ENCODE data around the gene CTNNA3. TPM values are rescaled to one million over a fixed set of nuclear protein-coding genes. Genes with fewer than 3 reads are reported as not detected.

The CTNNA3 gene
- total RNA-seq, 4 donors from 2014 or later: 1.5 to 9.8 (median 4.3) TPM

DNA sequence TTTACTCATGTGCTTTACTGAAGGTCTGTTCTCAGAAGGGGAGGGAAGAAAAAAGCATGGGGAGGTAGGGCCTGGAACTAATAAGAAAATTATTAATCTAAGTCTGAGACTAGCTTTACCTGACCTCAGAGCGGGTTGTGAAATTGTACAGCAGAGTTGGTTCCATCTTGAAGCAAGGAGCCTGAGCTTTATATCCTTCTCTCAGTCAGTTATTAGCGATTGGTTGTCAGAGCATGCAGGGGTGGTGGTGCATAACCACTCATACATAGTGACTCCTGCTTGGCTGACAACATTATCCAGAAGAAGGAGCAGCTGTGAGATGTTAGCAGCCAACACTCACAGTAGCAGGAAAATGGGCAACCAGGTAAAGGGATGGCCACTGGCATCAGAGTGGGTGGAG lies 1746.5 kb downstream of the CTNNA3 start:
- Histone ChIP-seq H3K4me3 (no peak overlapping the region), H3K27me3 (no peaks in the 10 kb centered on the region), H3K4me1 (no peaks in the 10 kb centered on the region), H3K9me3 (no peaks in the 10 kb centered on the region), H3K27ac (no peak overlapping the region), H3K36me3 (no peaks in the 10 kb centered on the region)
- intact Hi-C loops (cut with DNase I; ENCODE audit: low total_unique reads): no loop called here
- no peak for DNase-seq
- TF ChIP-seq POLR2A (IDR thresholded peaks at IDR 0.05) (no peak), CTCF (IDR thresholded peaks at IDR 0.05) (no peak)

DNA sequence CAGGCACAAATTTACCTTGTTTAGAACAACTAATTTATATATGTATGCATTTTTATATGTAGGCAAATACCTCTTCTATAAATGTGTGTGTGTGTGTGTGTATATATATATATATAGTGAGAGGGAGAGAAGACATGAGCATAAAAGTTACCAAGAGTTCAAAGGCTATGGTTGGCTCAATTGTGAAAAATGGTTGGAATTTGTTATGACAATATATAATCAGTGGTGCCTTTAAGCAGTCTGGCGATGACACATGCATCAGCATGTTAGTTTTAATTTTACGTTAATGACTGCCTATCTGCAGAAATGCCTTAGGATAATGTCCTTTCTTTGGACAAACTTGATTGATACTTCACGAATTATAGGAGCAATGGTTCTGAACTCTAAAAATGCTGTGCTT lies 1750.9 kb downstream of the CTNNA3 start:
- H3K4me1 ChIP-seq: no peaks in the 10 kb centered on the region
- no peak overlapping the region for H3K27ac ChIP-seq
- no peak for TF ChIP-seq POLR2A (IDR thresholded peaks at IDR 0.05)
- no peak for TF ChIP-seq CTCF (IDR thresholded peaks at IDR 0.05)
- intact Hi-C loops (cut with DNase I; ENCODE audit: low total_unique reads): no loop called here
- no peak overlapping the region for H3K4me3 ChIP-seq
- H3K9me3 ChIP-seq: no peaks in the 10 kb centered on the region
- H3K27me3 ChIP-seq: no peaks in the 10 kb centered on the region
- no peaks in the 10 kb centered on the region for H3K36me3 ChIP-seq
- DNase-seq: no peak

GRCh38 chr10:65943451-65943850 lies 1752.5 kb downstream of the CTNNA3 start:
- Histone ChIP-seq H3K27me3 (no peaks in the 10 kb centered on the region), H3K9me3 (no peaks in the 10 kb centered on the region), H3K4me1 (no peaks in the 10 kb centered on the region), H3K4me3 (no peak overlapping the region), H3K27ac (no peak overlapping the region), H3K36me3 (no peaks in the 10 kb centered on the region)
- no peak for DNase-seq
- TF ChIP-seq POLR2A (IDR thresholded peaks at IDR 0.05) (no peak), CTCF (IDR thresholded peaks at IDR 0.05) (no peak)
- intact Hi-C loops (cut with DNase I; ENCODE audit: low total_unique reads): no loop called here

DNA sequence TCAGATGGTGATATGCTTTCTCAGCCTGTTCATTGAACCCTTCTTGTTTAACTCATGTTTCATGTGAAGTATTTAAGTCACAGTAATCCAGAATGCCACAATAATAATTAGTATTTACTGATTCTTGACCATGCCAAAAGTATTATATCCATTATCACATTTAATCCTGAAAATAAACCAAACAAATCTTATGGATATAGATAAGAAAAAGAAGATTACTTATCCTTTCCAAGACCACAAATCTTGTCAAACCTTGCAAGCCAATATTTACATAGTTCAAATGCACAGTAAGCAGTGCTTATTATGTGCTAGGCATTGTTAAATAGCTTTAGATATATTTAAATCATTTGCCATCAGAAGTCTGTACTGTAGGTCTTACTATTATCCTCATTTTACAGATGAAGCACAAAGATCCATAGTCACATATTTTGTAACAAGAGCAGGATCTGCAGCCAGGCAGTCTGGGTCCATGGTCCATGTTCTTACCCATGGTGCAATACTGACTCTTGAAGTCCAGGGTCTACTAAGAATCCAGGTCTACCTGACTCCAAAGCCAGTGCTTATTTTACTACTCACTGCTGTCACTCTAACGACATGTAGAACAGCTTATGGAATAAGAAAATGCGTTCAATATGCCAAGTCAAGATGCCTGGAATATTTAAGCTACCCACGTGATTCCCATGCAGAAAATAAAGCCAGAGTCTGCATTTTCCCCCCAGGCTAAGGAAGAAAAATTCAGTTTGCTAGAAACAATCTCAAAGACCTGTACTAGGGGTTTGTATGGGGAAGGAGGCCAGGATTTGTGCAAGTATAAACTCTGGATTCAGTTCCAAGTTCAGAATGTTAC lies 1755.0 kb downstream of the CTNNA3 start:
- Histone ChIP-seq H3K4me1 (no peaks in the 10 kb centered on the region), H3K27me3 (no peaks in the 10 kb centered on the region), H3K36me3 (no peaks in the 10 kb centered on the region), H3K4me3 (no peak overlapping the region), H3K9me3 (no peaks in the 10 kb centered on the region), H3K27ac (no peak overlapping the region)
- intact Hi-C loops (cut with DNase I; ENCODE audit: low total_unique reads): no loop called here
- no peak for TF ChIP-seq POLR2A (IDR thresholded peaks at IDR 0.05)
- no peak for TF ChIP-seq CTCF (IDR thresholded peaks at IDR 0.05)
- no peak for DNase-seq

GRCh38 chr10:65940105-65940504 lies 1755.9 kb downstream of the CTNNA3 start:
- TF ChIP-seq POLR2A (IDR thresholded peaks at IDR 0.05) (no peak), CTCF (IDR thresholded peaks at IDR 0.05) (no peak)
- Histone ChIP-seq H3K4me3 (no peak overlapping the region), H3K36me3 (no peaks in the 10 kb centered on the region), H3K9me3 (no peaks in the 10 kb centered on the region), H3K4me1 (no peaks in the 10 kb centered on the region), H3K27ac (no peak overlapping the region), H3K27me3 (no peaks in the 10 kb centered on the region)
- no peak for DNase-seq
- intact Hi-C loops (cut with DNase I; ENCODE audit: low total_unique reads): no loop called here

Measured in uterus (tissue), 4 donors.